NOMO-1 treated with dmso at 0.1 percent for 144 hours (cell line): ENCODE data around the gene MGP.

Source experiments
- DNase-seq: peaks from one replicate; lab custom pipeline; 2025; ENCODE audit not compliant: unreplicated experiment; lab: John Stamatoyannopoulos, UW

Gene MGP

DNA sequence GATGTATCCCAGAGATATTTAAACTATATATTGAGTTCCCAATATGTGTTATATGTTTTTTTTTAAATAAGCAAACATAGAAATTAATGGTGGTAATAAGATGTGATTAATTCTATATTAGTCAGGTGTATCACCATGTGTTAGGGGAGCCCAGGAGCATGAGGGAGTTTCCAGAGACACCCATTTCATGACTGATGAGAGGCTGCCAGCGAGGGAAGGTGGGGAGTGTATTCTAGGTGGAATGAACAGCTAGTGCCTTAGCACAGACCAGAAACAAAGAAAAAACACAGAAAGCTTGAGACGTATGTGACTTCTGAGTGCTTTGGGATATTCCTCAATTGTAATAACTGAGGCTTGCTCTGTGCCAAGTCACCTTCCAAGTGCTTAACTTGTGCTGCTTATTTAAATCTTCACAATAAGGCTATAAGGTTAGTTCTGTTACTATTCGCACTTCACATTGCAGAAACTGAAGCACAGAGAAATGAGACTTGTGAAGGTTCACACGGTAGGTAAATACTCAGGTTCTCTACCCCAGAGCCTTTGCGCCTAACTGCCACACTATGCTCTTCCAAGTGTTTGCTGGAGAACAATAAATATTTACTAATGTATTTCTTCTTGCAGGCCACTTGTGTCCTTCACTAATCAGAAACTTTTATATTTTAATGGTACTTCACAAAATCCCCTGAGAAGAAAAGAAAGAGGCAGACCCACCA, 17.9 kb upstream of the MGP start:
- DNase-seq, result no peak

GRCh38 chr12:14902465-14902864, 16.8 kb upstream of the MGP start:
- DNase-seq, result no peak

GRCh38 chr12:14901228-14901562, 15.5 kb upstream of the MGP start:
- DNase-seq, result no peak

GRCh38 chr12:14900521-14901227, 15.0 kb upstream of the MGP start:
- no peak for DNase-seq

- no peak for DNase-seq
Observed at GRCh38 chr12:14896521-14897169, 11.0 kb upstream of the MGP start.

DNA sequence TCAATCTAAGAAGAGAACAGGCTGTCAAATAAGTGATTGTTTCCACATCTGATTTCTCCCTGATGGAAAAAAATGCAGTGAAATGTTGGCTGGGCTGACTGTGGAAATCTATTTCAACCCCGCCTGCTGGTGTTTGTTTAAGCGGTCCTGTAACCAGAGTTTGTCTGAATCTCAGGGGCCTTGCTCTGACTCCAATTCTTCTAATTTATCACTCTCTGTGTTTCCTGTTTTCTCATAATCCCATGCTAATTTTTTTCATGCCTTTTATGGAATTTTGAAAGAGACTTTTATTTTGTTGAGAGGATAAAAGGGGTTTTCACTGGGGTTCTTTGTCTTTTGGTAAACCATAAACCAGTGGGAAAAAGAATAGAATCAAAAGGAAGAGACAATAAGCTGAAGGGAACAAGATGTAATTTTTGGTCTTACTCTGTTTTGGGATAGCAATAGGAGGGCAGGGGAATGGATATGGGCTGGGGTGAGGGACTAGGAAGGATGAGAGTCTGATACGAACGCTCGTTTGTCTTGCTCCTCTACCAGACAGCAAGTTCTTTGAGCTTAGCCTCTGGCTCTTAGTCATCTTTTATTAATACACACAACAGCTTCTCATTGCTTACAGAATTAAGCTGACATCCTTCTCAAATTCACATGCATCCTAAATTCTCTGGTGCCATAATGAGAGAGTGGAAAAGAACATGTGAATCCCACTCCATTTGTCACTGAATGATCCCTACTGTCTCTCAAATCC, 8.0 kb upstream of the MGP start:
- DNase-seq, result no peak

DNA sequence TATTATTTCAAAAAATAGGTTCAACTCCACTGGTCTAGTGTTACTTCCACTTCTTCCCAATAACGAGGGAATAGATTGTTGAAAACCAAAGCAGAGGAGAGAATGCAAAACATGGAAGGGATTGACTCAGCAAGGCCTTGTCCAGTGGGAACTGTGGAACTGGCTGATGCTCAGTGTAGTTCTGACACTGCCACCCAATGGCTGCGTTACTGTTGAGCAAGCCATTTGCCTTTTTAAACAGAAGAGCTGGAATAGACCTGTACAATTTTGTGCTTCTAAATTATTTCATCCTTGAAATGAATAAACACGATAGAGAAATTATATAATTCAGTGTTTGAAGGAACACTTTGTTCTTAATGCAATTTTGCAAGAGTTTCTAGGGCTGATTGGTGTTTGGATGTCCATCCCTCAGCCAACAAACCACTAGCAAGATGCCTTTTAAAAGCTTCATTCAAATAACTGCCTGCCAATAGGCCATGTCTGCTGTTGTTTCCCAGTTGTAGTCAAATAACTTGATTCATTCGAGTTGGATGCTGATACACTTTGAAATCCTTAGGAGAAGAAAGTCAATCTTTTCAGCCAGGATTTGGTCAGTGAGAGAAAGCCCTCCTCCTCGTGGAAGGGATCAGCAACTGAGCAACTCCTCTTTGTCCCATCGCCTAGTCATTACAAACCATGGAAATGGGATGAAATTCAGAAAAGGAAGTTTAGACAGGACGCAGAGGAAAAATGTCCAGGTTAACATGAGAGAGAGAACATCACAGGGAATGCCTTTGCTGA, 7.3 kb upstream of the MGP start:
- DNase-seq, result no peak

- no peak for DNase-seq
Observed at GRCh38 chr12:14890701-14891100, 5.0 kb upstream of the MGP start.

DNA sequence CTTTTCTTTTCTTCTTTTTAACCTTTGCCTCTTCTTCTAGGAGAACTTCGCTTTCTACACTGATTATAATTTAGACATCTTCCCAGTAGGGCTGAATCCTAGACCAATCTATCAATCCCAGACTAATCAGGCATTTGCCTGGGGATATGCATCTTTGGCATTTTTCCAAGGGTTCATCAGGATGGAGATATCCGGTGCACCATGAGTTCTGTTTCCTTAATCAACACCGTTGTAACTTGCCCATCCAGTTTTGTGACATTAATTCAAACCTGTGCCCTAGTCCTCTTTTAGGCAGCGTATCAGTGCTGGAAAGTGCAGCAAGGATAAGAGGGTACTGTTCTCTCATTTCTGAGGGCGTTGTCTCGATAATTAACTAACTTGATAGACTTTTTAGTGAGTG, 617 bp upstream of the MGP start:
- no peak for DNase-seq

DNA sequence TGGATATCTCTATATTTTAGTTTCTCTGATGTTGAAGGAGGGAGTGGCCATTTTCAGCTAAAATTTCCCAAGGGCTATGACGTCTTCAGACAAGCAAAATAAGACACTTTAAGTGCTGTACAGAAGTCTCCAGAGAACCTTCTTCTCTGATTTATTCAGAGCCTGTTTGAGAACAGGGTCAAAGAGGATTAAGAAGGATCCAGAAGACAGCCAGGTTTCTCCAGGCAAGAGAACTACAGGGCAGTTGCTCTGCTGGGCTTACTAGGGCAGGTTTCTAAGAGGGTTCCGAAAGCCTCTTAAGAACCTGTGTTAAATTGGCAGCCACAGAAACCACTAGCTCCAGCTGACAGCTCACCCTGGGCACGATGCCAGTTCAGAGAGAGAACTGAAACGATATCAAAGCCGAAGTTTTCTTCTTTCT, 1.2 kb downstream of the MGP start:
- peak; percentile 36 for DNase-seq

DNA sequence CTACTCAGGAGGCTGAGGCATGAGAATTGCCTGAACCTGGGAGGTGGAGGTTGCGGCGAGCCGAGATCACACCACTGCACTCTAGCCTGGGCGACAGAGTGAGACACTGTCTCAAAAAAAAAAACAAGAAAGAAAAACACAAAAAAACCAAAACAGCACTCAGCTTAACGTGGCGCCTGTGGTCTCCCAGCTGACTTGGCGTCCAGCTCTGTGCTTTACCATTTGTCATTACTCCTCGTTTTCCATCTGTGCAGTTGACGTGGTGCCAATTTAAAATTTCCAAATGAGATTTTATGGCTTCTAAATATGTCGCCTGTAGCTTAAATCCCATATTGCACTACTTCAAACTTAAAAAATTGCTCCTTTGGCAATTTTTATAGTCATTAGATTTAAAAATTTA, 2.0 kb downstream of the MGP start:
- DNase-seq, result no peak

DNA sequence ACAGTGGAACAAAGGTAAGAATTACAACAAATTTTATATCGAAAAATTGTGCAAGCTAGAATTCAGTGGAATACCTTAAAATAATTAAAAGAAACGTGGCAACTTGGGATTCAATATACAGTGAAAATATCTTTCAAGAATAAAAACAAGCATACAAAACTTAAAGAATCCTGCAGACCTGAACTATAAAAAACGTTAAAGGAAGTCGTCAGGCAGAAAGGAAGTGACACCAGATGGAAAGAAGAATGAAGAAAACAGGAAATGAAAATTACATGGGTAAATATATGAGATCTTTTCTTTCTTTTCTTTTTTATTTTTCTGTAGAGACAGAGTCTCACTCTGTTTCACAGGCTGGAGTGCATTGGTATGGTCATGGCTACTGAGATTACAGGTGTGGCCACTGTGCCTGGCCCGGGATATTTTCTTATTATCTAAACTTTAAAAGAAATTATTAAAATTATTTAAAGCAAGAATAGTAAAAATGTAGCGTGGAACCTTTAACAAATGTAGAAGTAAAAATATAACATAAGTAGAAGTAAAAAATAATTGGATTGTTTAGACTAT, 4.7 kb downstream of the MGP start:
- DNase-seq, result no peak

DNA sequence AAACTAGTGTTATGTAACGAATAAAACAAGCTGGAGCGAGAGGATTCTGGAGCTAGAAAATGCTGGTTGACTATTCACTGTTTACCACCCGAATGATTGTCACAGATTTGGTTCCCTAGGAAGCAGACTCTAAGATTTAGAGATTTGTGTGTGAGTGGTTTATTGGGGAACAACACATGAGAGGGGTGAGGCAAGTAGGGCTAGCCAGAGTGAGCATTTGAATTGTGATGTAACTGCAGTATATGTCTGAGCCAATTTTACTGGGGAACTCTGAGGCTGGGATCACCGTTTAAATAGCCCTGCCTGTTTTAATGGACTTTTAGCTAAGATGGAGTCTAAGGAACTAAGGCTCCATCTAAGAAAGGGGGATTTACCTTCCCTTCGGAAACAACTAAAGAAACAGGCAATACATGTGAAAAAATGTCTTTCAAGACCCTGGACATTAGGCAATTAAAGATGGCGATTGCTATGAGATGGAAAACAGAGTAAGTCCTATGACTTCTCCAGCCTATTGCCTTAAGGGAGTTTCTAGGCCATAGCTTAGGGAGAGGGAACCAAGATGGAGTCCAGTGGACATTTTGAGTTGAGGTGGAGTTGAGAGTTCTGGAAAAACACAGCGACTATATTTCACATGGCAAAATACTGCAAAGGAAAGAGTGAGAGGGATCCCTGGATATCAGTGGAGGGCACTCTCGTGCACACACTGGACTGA, 6.3 kb downstream of the MGP start:
- no peak for DNase-seq

GRCh38 chr12:14878488-14878887, 7.2 kb downstream of the MGP start:
- DNase-seq, result no peak

DNA sequence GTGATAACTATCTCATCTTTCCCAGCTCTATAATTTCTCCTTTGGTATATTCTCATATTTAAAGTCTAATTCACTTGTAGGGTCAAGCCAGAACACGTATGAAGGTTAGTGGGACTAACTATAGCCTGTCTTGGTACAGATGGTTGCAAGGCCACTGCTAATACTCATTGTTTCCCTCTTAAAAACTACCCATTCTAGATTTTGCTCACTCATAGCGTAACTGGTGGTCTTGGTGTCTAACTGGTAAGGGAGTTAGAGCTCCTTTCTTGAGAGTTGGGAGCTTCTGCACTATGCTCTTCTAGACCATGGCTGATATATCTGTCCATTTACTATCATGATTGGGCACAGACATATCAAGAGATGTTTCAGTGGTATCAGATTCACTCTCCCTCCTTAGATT, 8.8 kb downstream of the MGP start:
- DNase-seq, result no peak

GRCh38 chr12:14874882-14875281, 10.8 kb downstream of the MGP start:
- DNase-seq, result no peak

- no peak for DNase-seq
Observed at GRCh38 chr12:14873440-14874185, 12.0 kb downstream of the MGP start.

DNA sequence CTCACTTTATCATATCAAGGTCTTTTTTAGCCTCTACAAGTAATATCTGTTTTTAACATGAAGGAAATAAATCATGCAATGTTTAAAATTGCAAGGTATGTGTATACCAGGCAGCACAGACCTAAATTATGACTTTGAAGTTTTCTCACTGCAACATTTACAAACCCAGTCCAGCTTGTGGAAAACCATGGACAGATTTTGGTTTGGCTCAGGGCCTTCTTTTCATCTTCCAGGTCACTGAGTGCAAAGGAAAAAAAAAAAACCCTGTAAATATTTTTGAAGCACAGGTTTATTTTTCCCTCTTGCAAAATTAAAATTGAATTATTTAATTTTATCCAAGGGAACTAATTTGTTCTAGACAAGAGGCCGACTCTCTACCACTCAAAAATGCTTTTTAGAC, 13.8 kb downstream of the MGP start:
- no peak for DNase-seq

GRCh38 chr12:14871247-14871646, 14.4 kb downstream of the MGP start:
- DNase-seq, result no peak
